SK-N-SH (cell line): ENCODE data around the gene PPM1A. TPM values are rescaled to one million over a fixed set of nuclear protein-coding genes. Genes with fewer than 3 reads are reported as not detected.

Experiments used
- CTCF ChIA-PET: fragments of 300-600, 350-600 bp; formaldehyde crosslinking; extraction: SDS; loops from one replicate; lab custom pipeline; 2021; lab: Yijun Ruan, JAX
- POLR2A ChIA-PET: fragments of 350-600 bp; sonication (Branson Sonifier 250); formaldehyde crosslinking; extraction: SDS; loops from one replicate; lab custom pipeline; 2020; ENCODE audit warnings: antibody characterized with exemption, inconsistent platforms; lab: Yijun Ruan, JAX
- DNase-seq: peaks from one replicate; pipeline ENCODE4 v3.0.0; 2012
- H2AFZ ChIP-seq: fragments of 200-600 bp; sonication (generic); 2 replicates; pipeline ENCODE4 v1.8.1; 2016; ENCODE audit warnings: antibody characterized with exemption, mild to moderate bottlenecking, low read depth
- H3F3A ChIP-seq: fragments of 200-600 bp; sonication (generic); replicated peaks from 2 replicates; pipeline ENCODE3; 2016; ENCODE audit warnings: antibody characterized with exemption, mild to moderate bottlenecking; ENCODE audit not compliant: insufficient read depth
- H3K27ac ChIP-seq, 2 experiments: fragments of 200-500 bp in 1 of 2; fragments of 200-600 bp in 1 of 2; sonication (Bioruptor generic) in 1 of 2; sonication (generic), shearing (Covaris generic) in 1 of 2; 2 replicates each; pipeline versions ENCODE4 v1.5.1 to v1.6.1; 2014 to 2016; ENCODE audit warnings: low read depth in 2 of 2, inconsistent platforms in 1 of 2, low read length in 1 of 2, mild to moderate bottlenecking in 1 of 2, mixed read lengths in 1 of 2
- H3K27me3 ChIP-seq: fragments of 200-600 bp; sonication (generic), shearing (Covaris generic); 2 replicates; pipeline ENCODE4 v1.6.1; 2016; ENCODE audit warnings: mixed run types; ENCODE audit not compliant: insufficient read depth
- H3K36me3 ChIP-seq, 2 experiments: fragments of 200-500 bp in 1 of 2; fragments of 200-600 bp in 1 of 2; sonication (Bioruptor generic) in 1 of 2; sonication (generic) in 1 of 2; replicated peaks in 1 of 2; 2 replicates each; pipeline versions ENCODE3 to v1.5.1; 2014 to 2016; ENCODE audit warnings: low read length in 1 of 2, mild to moderate bottlenecking in 1 of 2; ENCODE audit not compliant: insufficient read depth in 2 of 2, control insufficient read depth in 1 of 2
- H3K4me1 ChIP-seq, 2 experiments: fragments of 200-500 bp in 1 of 2; fragments of 200-600 bp in 1 of 2; sonication (Bioruptor generic) in 1 of 2; sonication (generic), shearing (Covaris generic) in 1 of 2; 2 replicates each; pipeline versions ENCODE4 v1.5.1 to v1.6.1; 2014 to 2016; ENCODE audit warnings: low read depth in 1 of 2, low read length in 1 of 2, mixed run types in 1 of 2; ENCODE audit not compliant: insufficient read depth in 2 of 2, control insufficient read depth in 1 of 2
- H3K4me2 ChIP-seq: fragments of 200-600 bp; sonication (generic), shearing (Covaris generic); 2 replicates; pipeline ENCODE4 v1.6.1; 2017; ENCODE audit warnings: mixed run types
- H3K4me3 ChIP-seq, 2 experiments: fragments of 200-500 bp in 1 of 2; fragments of 200-600 bp in 1 of 2; sonication (Bioruptor generic) in 1 of 2; sonication (generic), shearing (Covaris generic) in 1 of 2; 2 replicates each; pipeline versions ENCODE4 v1.5.1 to v1.8.1; 2014 to 2016; ENCODE audit warnings: low read depth in 2 of 2, inconsistent platforms in 1 of 2, low read length in 1 of 2, mild to moderate bottlenecking in 1 of 2, mixed read lengths in 1 of 2, moderate library complexity in 1 of 2
- H3K79me2 ChIP-seq: fragments of 200-600 bp; sonication (generic); 2 replicates; pipeline ENCODE4 v1.8.1; 2017; ENCODE audit warnings: mild to moderate bottlenecking; ENCODE audit not compliant: insufficient read depth
- H3K9ac ChIP-seq: fragments of 200-600 bp; sonication (generic); 2 replicates; pipeline ENCODE4 v1.6.1; 2017; ENCODE audit warnings: mixed run types
- H3K9me2 ChIP-seq: fragments of 200-600 bp; sonication (generic); 2 replicates; pipeline ENCODE4 v1.6.1; 2017; ENCODE audit warnings: mixed run types
- H3K9me3 ChIP-seq: fragments of 200-600 bp; sonication (generic); 2 replicates; pipeline ENCODE4 v1.6.1; 2017; ENCODE audit warnings: mixed run types, mild to moderate bottlenecking, moderate library complexity
- H4K20me1 ChIP-seq: fragments of 200-600 bp; sonication (generic); 2 replicates; pipeline ENCODE4 v1.6.1; 2017; ENCODE audit warnings: mild to moderate bottlenecking, mixed run types; ENCODE audit not compliant: insufficient read depth
- CHD2 ChIP-seq: fragments of 150-350 bp; IDR thresholded peaks from 2 replicates; pipeline ENCODE4 v1.6.1; 2018; ENCODE audit warnings: low read length; ENCODE audit not compliant: partially characterized antibody
- EP300 ChIP-seq, 2 experiments: IDR thresholded peaks; 2 replicates each; pipeline versions ENCODE4 v1.4.0 to v1.6.1; 2012; ENCODE audit warnings: borderline replicate concordance in 1 of 2, low read depth in 1 of 2, low read length in 1 of 2
- FOSL2 ChIP-seq: IDR thresholded peaks from 2 replicates; pipeline ENCODE4 v1.4.0; 2012; ENCODE audit warnings: low read depth, mild to moderate bottlenecking, moderate library complexity, borderline replicate concordance
- FOXJ3 ChIP-seq: sonication (generic); formaldehyde crosslinking; IDR thresholded peaks from 2 replicates; pipeline ENCODE4 v1.5.1; 2020; ENCODE audit warnings: mild to moderate bottlenecking, missing genetic modification reagents
- FOXM1 ChIP-seq: IDR thresholded peaks from 2 replicates; pipeline ENCODE4 v1.4.0; 2012; ENCODE audit warnings: low read depth, mild to moderate bottlenecking
- GABPA ChIP-seq: IDR thresholded peaks from 2 replicates; pipeline ENCODE4 v1.4.0; 2012; ENCODE audit warnings: low read depth, mild to moderate bottlenecking
- JUND ChIP-seq: IDR thresholded peaks from 2 replicates; pipeline ENCODE4 v1.4.0; 2012
- MEF2A ChIP-seq: IDR thresholded peaks from 2 replicates; pipeline ENCODE4 v1.4.0; 2012; ENCODE audit warnings: low read depth, borderline replicate concordance
- RAD21 ChIP-seq: IDR thresholded peaks from 2 replicates; pipeline ENCODE4 v1.6.1; 2012; ENCODE audit warnings: mild to moderate bottlenecking, low read length
- RCOR1 ChIP-seq: fragments of 150-350 bp; IDR thresholded peaks from 2 replicates; pipeline ENCODE4 v1.6.1; 2017; ENCODE audit warnings: antibody characterized with exemption, low read length
- RXRA ChIP-seq: IDR thresholded peaks from 2 replicates; pipeline ENCODE4 v1.4.0; 2012; ENCODE audit warnings: low read depth, mild to moderate bottlenecking, borderline replicate concordance
- TAF1 ChIP-seq: IDR thresholded peaks from 2 replicates; pipeline ENCODE4 v1.6.1; 2012; ENCODE audit warnings: low read depth, mild to moderate bottlenecking, low read length, moderate library complexity, borderline replicate concordance
- TCF12 ChIP-seq: IDR thresholded peaks from 2 replicates; pipeline ENCODE4 v1.4.0; 2012
- WGBS: methylation state at CpG from one replicate; pipeline ENCODE4 v1.1.6; 2017; ENCODE audit warnings: low lambda C conversion rate; 5-methylcytosine and 5-hydroxymethylcytosine counted together
- polyA plus RNA-seq, 3 experiments: library from polyadenylated mRNA; depleted of rRNA; stranded (reverse); fragments of >200 nt; gene quantifications; 2 replicates each; pipeline ENCODE4 v1.2.3, GENCODE V29; 2012
- TF ChIP-seq, protein P1 (sequence below): IDR thresholded peaks from 2 replicates; pipeline ENCODE4 v1.6.1; 2012; ENCODE audit warnings: mild to moderate bottlenecking, low read depth, low read length, moderate library complexity
- TF ChIP-seq, protein P2 (sequence below): IDR thresholded peaks from 2 replicates; pipeline ENCODE4; 2012
- TF ChIP-seq, protein P3 (sequence below): fragments of 200-600 bp; sonication (generic); IDR thresholded peaks from 2 replicates; pipeline ENCODE4 v1.6.1; 2017; ENCODE audit warnings: antibody characterized with exemption, mild to moderate bottlenecking, moderate library complexity
- TF ChIP-seq, protein P4 (sequence below): fragments of 150-350 bp; IDR thresholded peaks from 2 replicates; pipeline ENCODE4 v1.6.1; 2017; ENCODE audit warnings: antibody characterized with exemption, low read length, low read depth, borderline replicate concordance
- TF ChIP-seq, protein P5 (sequence below): IDR thresholded peaks from 2 replicates; pipeline ENCODE4 v1.4.0; 2012; ENCODE audit warnings: low read depth, borderline replicate concordance

The PPM1A gene
- polyA plus RNA-seq, 1 of the 3 experiments (the other 2 are of a cell fraction): 12.3 TPM

DNA sequence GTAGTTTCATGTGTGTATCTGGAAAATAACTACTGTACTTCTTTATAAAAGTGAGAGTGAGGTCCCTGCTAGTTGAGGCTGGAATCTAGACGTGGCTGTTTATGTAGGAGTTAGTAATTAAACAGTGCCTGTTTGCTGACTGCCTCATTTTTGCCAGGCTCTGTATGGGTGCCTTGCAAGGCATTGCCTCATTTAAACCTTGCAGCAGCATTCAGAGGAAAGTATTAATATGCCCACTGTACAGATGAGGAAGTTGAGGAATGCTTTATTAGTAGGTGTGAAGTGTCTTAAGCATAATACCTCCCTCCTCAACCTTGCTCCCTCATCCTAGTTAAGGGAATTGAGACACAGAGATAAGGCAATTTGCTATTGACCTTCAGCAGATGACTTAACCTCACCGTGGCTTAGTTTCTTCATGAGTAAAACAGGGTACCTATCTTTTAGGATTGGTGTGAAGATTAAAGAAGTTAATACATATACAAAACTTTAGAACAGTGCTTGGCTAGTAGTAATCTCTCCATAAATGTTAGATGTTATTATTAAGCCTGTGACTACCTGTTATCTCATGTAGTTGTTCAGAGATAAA lies 28.7 kb downstream of the PPM1A start:
- 89% methylated on average over 2 of the region's 2 CpGs for WGBS
- no peak overlapping the region for H3K4me2 ChIP-seq
- POLR2A ChIA-PET: no interaction called here
- peaks cover 68% of the 10 kb centered on the region for H4K20me1 ChIP-seq
- H3K9ac ChIP-seq: no peak overlapping the region
- no peak for DNase-seq
- TF ChIP-seq TAF1: no peak
- TF ChIP-seq MEF2A: no peak
- TF ChIP-seq, protein P1, sequence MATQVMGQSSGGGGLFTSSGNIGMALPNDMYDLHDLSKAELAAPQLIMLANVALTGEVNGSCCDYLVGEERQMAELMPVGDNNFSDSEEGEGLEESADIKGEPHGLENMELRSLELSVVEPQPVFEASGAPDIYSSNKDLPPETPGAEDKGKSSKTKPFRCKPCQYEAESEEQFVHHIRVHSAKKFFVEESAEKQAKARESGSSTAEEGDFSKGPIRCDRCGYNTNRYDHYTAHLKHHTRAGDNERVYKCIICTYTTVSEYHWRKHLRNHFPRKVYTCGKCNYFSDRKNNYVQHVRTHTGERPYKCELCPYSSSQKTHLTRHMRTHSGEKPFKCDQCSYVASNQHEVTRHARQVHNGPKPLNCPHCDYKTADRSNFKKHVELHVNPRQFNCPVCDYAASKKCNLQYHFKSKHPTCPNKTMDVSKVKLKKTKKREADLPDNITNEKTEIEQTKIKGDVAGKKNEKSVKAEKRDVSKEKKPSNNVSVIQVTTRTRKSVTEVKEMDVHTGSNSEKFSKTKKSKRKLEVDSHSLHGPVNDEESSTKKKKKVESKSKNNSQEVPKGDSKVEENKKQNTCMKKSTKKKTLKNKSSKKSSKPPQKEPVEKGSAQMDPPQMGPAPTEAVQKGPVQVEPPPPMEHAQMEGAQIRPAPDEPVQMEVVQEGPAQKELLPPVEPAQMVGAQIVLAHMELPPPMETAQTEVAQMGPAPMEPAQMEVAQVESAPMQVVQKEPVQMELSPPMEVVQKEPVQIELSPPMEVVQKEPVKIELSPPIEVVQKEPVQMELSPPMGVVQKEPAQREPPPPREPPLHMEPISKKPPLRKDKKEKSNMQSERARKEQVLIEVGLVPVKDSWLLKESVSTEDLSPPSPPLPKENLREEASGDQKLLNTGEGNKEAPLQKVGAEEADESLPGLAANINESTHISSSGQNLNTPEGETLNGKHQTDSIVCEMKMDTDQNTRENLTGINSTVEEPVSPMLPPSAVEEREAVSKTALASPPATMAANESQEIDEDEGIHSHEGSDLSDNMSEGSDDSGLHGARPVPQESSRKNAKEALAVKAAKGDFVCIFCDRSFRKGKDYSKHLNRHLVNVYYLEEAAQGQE: no peak
- no peak for TF ChIP-seq RXRA
- no peak for TF ChIP-seq CHD2
- no peak for TF ChIP-seq FOXM1
- TF ChIP-seq, protein P2, sequence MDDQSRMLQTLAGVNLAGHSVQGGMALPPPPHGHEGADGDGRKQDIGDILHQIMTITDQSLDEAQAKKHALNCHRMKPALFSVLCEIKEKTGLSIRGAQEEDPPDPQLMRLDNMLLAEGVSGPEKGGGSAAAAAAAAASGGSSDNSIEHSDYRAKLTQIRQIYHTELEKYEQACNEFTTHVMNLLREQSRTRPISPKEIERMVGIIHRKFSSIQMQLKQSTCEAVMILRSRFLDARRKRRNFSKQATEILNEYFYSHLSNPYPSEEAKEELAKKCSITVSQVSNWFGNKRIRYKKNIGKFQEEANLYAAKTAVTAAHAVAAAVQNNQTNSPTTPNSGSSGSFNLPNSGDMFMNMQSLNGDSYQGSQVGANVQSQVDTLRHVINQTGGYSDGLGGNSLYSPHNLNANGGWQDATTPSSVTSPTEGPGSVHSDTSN: no peak
- TF ChIP-seq GABPA: no peak
- no peak for TF ChIP-seq FOXJ3 (CRISPR knock-in tag)
- no peak for TF ChIP-seq RCOR1
- TF ChIP-seq TCF12: no peak
- TF ChIP-seq, protein P3, sequence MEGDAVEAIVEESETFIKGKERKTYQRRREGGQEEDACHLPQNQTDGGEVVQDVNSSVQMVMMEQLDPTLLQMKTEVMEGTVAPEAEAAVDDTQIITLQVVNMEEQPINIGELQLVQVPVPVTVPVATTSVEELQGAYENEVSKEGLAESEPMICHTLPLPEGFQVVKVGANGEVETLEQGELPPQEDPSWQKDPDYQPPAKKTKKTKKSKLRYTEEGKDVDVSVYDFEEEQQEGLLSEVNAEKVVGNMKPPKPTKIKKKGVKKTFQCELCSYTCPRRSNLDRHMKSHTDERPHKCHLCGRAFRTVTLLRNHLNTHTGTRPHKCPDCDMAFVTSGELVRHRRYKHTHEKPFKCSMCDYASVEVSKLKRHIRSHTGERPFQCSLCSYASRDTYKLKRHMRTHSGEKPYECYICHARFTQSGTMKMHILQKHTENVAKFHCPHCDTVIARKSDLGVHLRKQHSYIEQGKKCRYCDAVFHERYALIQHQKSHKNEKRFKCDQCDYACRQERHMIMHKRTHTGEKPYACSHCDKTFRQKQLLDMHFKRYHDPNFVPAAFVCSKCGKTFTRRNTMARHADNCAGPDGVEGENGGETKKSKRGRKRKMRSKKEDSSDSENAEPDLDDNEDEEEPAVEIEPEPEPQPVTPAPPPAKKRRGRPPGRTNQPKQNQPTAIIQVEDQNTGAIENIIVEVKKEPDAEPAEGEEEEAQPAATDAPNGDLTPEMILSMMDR: no peak
- TF ChIP-seq FOSL2: no peak
- TF ChIP-seq, protein P4, sequence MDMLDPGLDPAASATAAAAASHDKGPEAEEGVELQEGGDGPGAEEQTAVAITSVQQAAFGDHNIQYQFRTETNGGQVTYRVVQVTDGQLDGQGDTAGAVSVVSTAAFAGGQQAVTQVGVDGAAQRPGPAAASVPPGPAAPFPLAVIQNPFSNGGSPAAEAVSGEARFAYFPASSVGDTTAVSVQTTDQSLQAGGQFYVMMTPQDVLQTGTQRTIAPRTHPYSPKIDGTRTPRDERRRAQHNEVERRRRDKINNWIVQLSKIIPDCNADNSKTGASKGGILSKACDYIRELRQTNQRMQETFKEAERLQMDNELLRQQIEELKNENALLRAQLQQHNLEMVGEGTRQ: no peak
- TF ChIP-seq JUND: no peak
- TF ChIP-seq RAD21: no peak
- TF ChIP-seq EP300 (IDR thresholded peaks at IDR 0.05; ENCODE audit: borderline replicate concordance in 1 of 2, low read depth in 1 of 2, low read length in 1 of 2): no peak
- TF ChIP-seq, protein P5, sequence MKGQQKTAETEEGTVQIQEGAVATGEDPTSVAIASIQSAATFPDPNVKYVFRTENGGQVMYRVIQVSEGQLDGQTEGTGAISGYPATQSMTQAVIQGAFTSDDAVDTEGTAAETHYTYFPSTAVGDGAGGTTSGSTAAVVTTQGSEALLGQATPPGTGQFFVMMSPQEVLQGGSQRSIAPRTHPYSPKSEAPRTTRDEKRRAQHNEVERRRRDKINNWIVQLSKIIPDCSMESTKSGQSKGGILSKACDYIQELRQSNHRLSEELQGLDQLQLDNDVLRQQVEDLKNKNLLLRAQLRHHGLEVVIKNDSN: no peak
- TF ChIP-seq, all 33 proteins: peak for 0
- no peaks in the 10 kb centered on the region for H3K27me3 ChIP-seq
- H3K4me1 ChIP-seq: peaks cover 0 to 5% of the 10 kb centered on the region in 2 experiments; a peak in 1 of 4 replicates
- no peak overlapping the region for H2AFZ ChIP-seq
- CTCF ChIA-PET: interaction anchor here (1.0 kb wide), 1 partner anchor 8 kb away, joined by 3 read pairs; no protein-coding TSS in a partner anchor
- H3K4me3 ChIP-seq: no peak overlapping the region
- H3K36me3 ChIP-seq: peaks cover 5 to 17% of the 10 kb centered on the region in 2 experiments
- H3K9me3 ChIP-seq: no peaks in the 10 kb centered on the region
- peaks cover 87% of the 10 kb centered on the region for H3K79me2 ChIP-seq
- no peaks in the 10 kb centered on the region for H3F3A ChIP-seq
- no peak overlapping the region for H3K27ac ChIP-seq
- H3K9me2 ChIP-seq: no peaks in the 10 kb centered on the region
